IMR-90 (cell line): Measurements from ENCODE around the gene PPM1F. TPM values are rescaled to one million over a fixed set of nuclear protein-coding genes. Genes with fewer than 3 reads are reported as not detected.

Experiments
- ATAC-seq: fragments of 200-7000 bp; cut with Tn5 transposase; 2 replicates; pipeline ENCODE4 v1.9.1; 2020; ENCODE audit warnings: low read depth, mild to moderate bottlenecking, moderate library complexity
- BruUV-seq: library from RNA; stranded (reverse); fragments of 400-500 nt; replicated peaks from 2 replicates; lab custom pipeline; 2021; lab: Mats Ljungman, UMichigan
- CTCF ChIA-PET: fragments of 300-600 bp; formaldehyde crosslinking; extraction: SDS; loops from one replicate; lab custom pipeline; 2021; ENCODE audit warnings: antibody characterized with exemption; lab: Yijun Ruan, JAX
- POLR2A ChIA-PET: fragments of 300-600 bp; sonication (Branson Sonifier 250); formaldehyde crosslinking; loops from one replicate; lab custom pipeline; 2022; ENCODE audit warnings: antibody characterized with exemption; ENCODE audit not compliant: unreplicated experiment; lab: Charles Lee
- DNase-seq: peaks from one replicate; pipeline ENCODE4 v3.0.0; 2013
- H2AFZ ChIP-seq: replicated peaks from 2 replicates; pipeline ENCODE3; 2013; ENCODE audit warnings: low read length, mild to moderate bottlenecking; ENCODE audit not compliant: poor library complexity
- H2AK5ac ChIP-seq: 2 replicates; pipeline ENCODE4 v1.6.1; 2013; ENCODE audit warnings: low read depth, low read length, inconsistent platforms
- H2AK9ac ChIP-seq: replicated peaks from 2 replicates; pipeline ENCODE3; 2013; ENCODE audit warnings: mild to moderate bottlenecking, low read depth, low read length, moderate library complexity; ENCODE audit not compliant: poor library complexity
- H2BK120ac ChIP-seq: 2 replicates; pipeline ENCODE4 v1.6.1; 2013; ENCODE audit warnings: low read depth, low read length, inconsistent platforms
- H2BK15ac ChIP-seq: 3 replicates; pipeline ENCODE4 v1.6.1; 2013; ENCODE audit warnings: low read depth, low read length, inconsistent platforms
- H2BK20ac ChIP-seq: 2 replicates; pipeline ENCODE4 v1.6.1; 2013; ENCODE audit warnings: low read depth, mild to moderate bottlenecking, inconsistent platforms, low read length, moderate library complexity
- H2BK5ac ChIP-seq: 2 replicates; pipeline ENCODE4 v1.6.1; 2013; ENCODE audit warnings: mild to moderate bottlenecking, low read depth, low read length, inconsistent platforms; ENCODE audit not compliant: poor library complexity, severe bottlenecking
- H3K14ac ChIP-seq: replicated peaks from 2 replicates; pipeline ENCODE4 v1.6.1; 2013; ENCODE audit warnings: low read depth, low read length, inconsistent platforms
- H3K18ac ChIP-seq: 2 replicates; pipeline ENCODE4 v1.6.1; 2013; ENCODE audit warnings: low read depth, low read length, control low read depth
- H3K23ac ChIP-seq: 2 replicates; pipeline ENCODE4 v1.6.1; 2013; ENCODE audit warnings: low read depth, low read length, inconsistent platforms
- H3K27ac ChIP-seq: 2 replicates; pipeline ENCODE4 v1.5.1; 2013; ENCODE audit warnings: mild to moderate bottlenecking, control low read depth, low read length; ENCODE audit not compliant: insufficient read depth
- H3K27me3 ChIP-seq: 2 replicates; pipeline ENCODE4 v1.6.1; 2013; ENCODE audit warnings: low read length; ENCODE audit not compliant: control insufficient read depth, insufficient read depth
- H3K36me3 ChIP-seq: 2 replicates; pipeline ENCODE4 v1.6.1; 2013; ENCODE audit warnings: low read length, mixed read lengths; ENCODE audit not compliant: control insufficient read depth, insufficient read depth
- H3K4ac ChIP-seq: 2 replicates; pipeline ENCODE4 v1.6.1; 2013; ENCODE audit warnings: low read depth, low read length, inconsistent platforms
- H3K4me1 ChIP-seq: 2 replicates; pipeline ENCODE4 v1.6.1; 2013; ENCODE audit warnings: low read length, mixed read lengths; ENCODE audit not compliant: control insufficient read depth, insufficient read depth
- H3K4me2 ChIP-seq: 2 replicates; pipeline ENCODE4 v1.6.1; 2013; ENCODE audit warnings: low read depth, mild to moderate bottlenecking, control low read depth, low read length, moderate library complexity
- H3K4me3 ChIP-seq: 2 replicates; pipeline ENCODE4 v1.5.1; 2013; ENCODE audit warnings: low read depth, mild to moderate bottlenecking, control low read depth, low read length, moderate library complexity; ENCODE audit not compliant: insufficient read depth
- H3K56ac ChIP-seq: 2 replicates; pipeline ENCODE4 v1.6.1; 2013; ENCODE audit warnings: low read length, inconsistent platforms; ENCODE audit not compliant: insufficient read depth; ENCODE audit errors: extremely low read depth
- H3K79me1 ChIP-seq, 2 experiments: 2 replicates each; pipeline ENCODE4 v1.6.1; 2013; ENCODE audit warnings: low read length in 2 of 2, inconsistent platforms in 1 of 2, low read depth in 1 of 2
- H3K9ac ChIP-seq: 2 replicates; pipeline ENCODE4 v1.6.1; 2013; ENCODE audit warnings: low read depth, low read length, control low read depth
- H3K9me1 ChIP-seq: 2 replicates; pipeline ENCODE4 v1.6.1; 2013; ENCODE audit warnings: low read length, inconsistent platforms; ENCODE audit not compliant: insufficient read depth
- H3K9me3 ChIP-seq: 2 replicates; pipeline ENCODE4 v1.6.1; 2013; ENCODE audit warnings: low read length; ENCODE audit not compliant: control insufficient read depth, insufficient read depth
- H4K20me1 ChIP-seq: 2 replicates; pipeline ENCODE4 v1.6.1; 2013; ENCODE audit warnings: low read length, inconsistent platforms; ENCODE audit not compliant: insufficient read depth
- H4K5ac ChIP-seq: 2 replicates; pipeline ENCODE4 v1.6.1; 2013; ENCODE audit warnings: mild to moderate bottlenecking, low read depth, low read length, control low read depth
- H4K8ac ChIP-seq, 2 experiments: 2 replicates each; pipeline ENCODE4 v1.6.1; 2013; ENCODE audit warnings: low read depth in 2 of 2, low read length in 2 of 2, control low read depth in 1 of 2, inconsistent platforms in 1 of 2
- H4K91ac ChIP-seq: 2 replicates; pipeline ENCODE4 v1.6.1; 2013; ENCODE audit warnings: low read depth, low read length, inconsistent platforms; ENCODE audit not compliant: insufficient read depth
- CEBPB ChIP-seq: IDR thresholded peaks from 2 replicates; pipeline ENCODE4 v1.6.1; 2012; ENCODE audit warnings: low read depth, low read length, improper control_type of control experiment
- CHD1 ChIP-seq: IDR thresholded peaks from 2 replicates; pipeline ENCODE4 v1.6.1; 2012; ENCODE audit warnings: low read depth, low read length, improper control_type of control experiment
- CTCF ChIP-seq: conservative IDR thresholded peaks from 2 replicates; pipeline ENCODE4 v1.5.1; 2012; ENCODE audit warnings: mild to moderate bottlenecking, low read depth, low read length, improper control_type of control experiment
- ELK1 ChIP-seq: fragments of 150-350 bp; IDR thresholded peaks from 2 replicates; pipeline ENCODE4 v1.6.1; 2016; ENCODE audit warnings: low read depth, mild to moderate bottlenecking, low read length, moderate library complexity, borderline replicate concordance
- FOS ChIP-seq: fragments of 150-350 bp; IDR thresholded peaks from 2 replicates; pipeline ENCODE4 v1.6.1; 2016; ENCODE audit warnings: low read depth, low read length
- MAZ ChIP-seq: IDR thresholded peaks from 2 replicates; pipeline ENCODE4 v1.6.1; 2012; ENCODE audit warnings: low read depth, mild to moderate bottlenecking, low read length, improper control_type of control experiment, moderate library complexity, borderline replicate concordance
- MXI1 ChIP-seq: IDR thresholded peaks from 2 replicates; pipeline ENCODE4 v1.6.1; 2012; ENCODE audit warnings: low read depth, mild to moderate bottlenecking, low read length, moderate library complexity, borderline replicate concordance
- NFE2L2 ChIP-seq: fragments of 150-350 bp; IDR thresholded peaks from 2 replicates; pipeline ENCODE4 v1.6.1; 2016; ENCODE audit warnings: low read depth, mild to moderate bottlenecking, low read length
- RAD21 ChIP-seq: IDR thresholded peaks from 2 replicates; pipeline ENCODE4 v1.6.1; 2012; ENCODE audit warnings: low read length, improper control_type of control experiment
- RFX5 ChIP-seq: IDR thresholded peaks from 2 replicates; pipeline ENCODE4 v1.8.0; 2012; ENCODE audit warnings: low read depth, mild to moderate bottlenecking, low read length, moderate library complexity
- SMC3 ChIP-seq: fragments of 150-350 bp; IDR thresholded peaks from 2 replicates; pipeline ENCODE4 v1.6.1; 2016; ENCODE audit warnings: low read depth, mild to moderate bottlenecking, antibody characterized with exemption, low read length, moderate library complexity
- USF2 ChIP-seq: fragments of 150-350 bp; IDR thresholded peaks from 2 replicates; pipeline ENCODE4 v1.6.1; 2017; ENCODE audit warnings: mild to moderate bottlenecking, antibody characterized with exemption, low read length, low read depth
- WGBS, 2 experiments: methylation state at CpG; one replicate each; pipeline versions ENCODE4 v1.1.5 to v1.1.7; 2013; ENCODE audit warnings: missing lambda C conversion rate in 2 of 2; ENCODE audit not compliant: insufficient read length in 1 of 2; ENCODE audit errors: extremely low coverage in 2 of 2; 5-methylcytosine and 5-hydroxymethylcytosine counted together
- dilution Hi-C: fragments of 300-500 bp; cut with HindIII; formaldehyde crosslinking; loops from one replicate; pipeline ENCODE4 v1.14.3; 2018; ENCODE audit warnings: low sequenced_read_pairs; ENCODE audit not compliant: unreplicated experiment
- in situ Hi-C: fragments of 300-500 bp; cut with MboI; formaldehyde crosslinking; loops from 3 replicates; pipeline ENCODE4 v1.14.3; 2019; ENCODE audit warnings: low sequenced_read_pairs, inconsistent platforms, mixed read lengths
- intact Hi-C: fragments of 100-400 bp; cut with micrococcal nuclease; formaldehyde crosslinking; loops from 2 replicates; pipeline ENCODE4 v1.10.0; 2022
- polyA plus RNA-seq, 3 experiments: library from polyadenylated mRNA; depleted of rRNA; stranded (reverse); fragments of >200 nt; gene quantifications; 2 replicates each; pipeline ENCODE4 v1.2.3, GENCODE V29; 2012; ENCODE audit warnings: low replicate concordance in 1 of 3
- total RNA-seq: library from RNA; depleted of rRNA; stranded (reverse); fragments of >200 nt; gene quantifications from 2 replicates; pipeline ENCODE4 v1.2.3, GENCODE V29; 2012

Gene PPM1F
- total and polyA plus RNA-seq, 2 of the 4 experiments (the other 2 are of a cell fraction) = 20.8 to 30.3 TPM

- peak overlapping the region; percentile 27; the same call in 1 of the 2 replicates for H3K56ac ChIP-seq
- peak overlapping the region; percentile 85 for H3K4ac ChIP-seq
- H4K20me1 ChIP-seq = peaks cover 11% of the 10 kb centered on the region
- POLR2A ChIA-PET = no interaction called here
- H3K79me1 ChIP-seq = peaks cover 34 to 92% of the 10 kb centered on the region in 2 experiments
- peaks cover 24% of the 10 kb centered on the region for H3K4me1 ChIP-seq
- peak overlapping the region; percentile 81 for H2BK120ac ChIP-seq
- peak overlapping the region; percentile 80 for H2AK9ac ChIP-seq
- CTCF ChIA-PET = interaction anchor here (0.7 to 1.6 kb wide), 3 partner anchors 118 to 234 kb away, joined by 3 read pairs; no protein-coding TSS in a partner anchor
- peak overlapping the region; percentile 77 for H2AK5ac ChIP-seq
- peak overlapping the region; percentile 60 for H4K5ac ChIP-seq
- intact Hi-C loops = no loop called here
- peak overlapping the region; percentile 57 for H3K18ac ChIP-seq
- H3K4me2 ChIP-seq = peak overlapping the region; percentile 76
- H3K9ac ChIP-seq = 0 out of 2 replicates have a peak overlapping the region, but pooled peaks have one; percentile 3
- H3K27ac ChIP-seq = peak overlapping the region; percentile 82
- in situ Hi-C loops = no loop called here
- H4K91ac ChIP-seq = peak overlapping the region; percentile 88
- peak overlapping the region; percentile 78; the same call in 1 of the 2 replicates for H2BK20ac ChIP-seq
- peaks cover 28% of the 10 kb centered on the region for H3K9me1 ChIP-seq
- peaks cover 18% of the 10 kb centered on the region for H3K36me3 ChIP-seq
- H4K8ac ChIP-seq = peak overlapping the region; percentile 9 to 85
- DNase-seq (peak; percentile 71), ATAC-seq (peak; percentile 74)
- dilution Hi-C loops = no loop called here
- H2BK15ac ChIP-seq = peak overlapping the region; percentile 48; the same call in 1 of the 3 replicates
- H3K14ac ChIP-seq = peak overlapping the region; percentile 82
- no peaks in the 10 kb centered on the region for H3K27me3 ChIP-seq
- peak overlapping the region; percentile 83; the same call in 1 of the 2 replicates for H3K23ac ChIP-seq
- 75% methylated on average over 6 of the region's 16 CpGs; no CpG with 5 or more reads in 1 of the 2 experiments for WGBS, 2 experiments
- H2AFZ ChIP-seq = peak overlapping the region; percentile 79
- no peaks in the 10 kb centered on the region for H3K9me3 ChIP-seq
- no TSS peak for BruUV-seq
- TF ChIP-seq MAZ (no peak), RAD21 (peak; percentile 54), CEBPB (no peak), USF2 (no peak), NFE2L2 (no peak), FOS (no peak), SMC3 (peak; percentile 34; the same call in 1 of the 2 replicates), CTCF (peak; percentile 64), ELK1 (no peak), CHD1 (no peak), MXI1 (no peak), RFX5 (no peak)
- H2BK5ac ChIP-seq = peak overlapping the region; percentile 78
- H3K4me3 ChIP-seq = no peak overlapping the region
Observed at GRCh38 chr22:21947040-21948014, 5.3 kb downstream of the PPM1F start.
